GM23338 (cell line): ENCODE measurements around the gene C2CD4D. TPM values are rescaled to one million over a fixed set of nuclear protein-coding genes. Genes with fewer than 3 reads are reported as not detected.
"Not testable (repeated sequence)": the region's sequence is repeated elsewhere in the genome, so short reads cannot be mapped to it uniquely, and the experiment has no call there.

Source experiments
- ATAC-seq: fragments of 200-7000 bp; cut with Tn5 transposase; 3 replicates; pipeline ENCODE4 v1.9.1; 2020
- DNase-seq: peaks from one replicate; pipeline ENCODE4 v3.0.0-alpha.2; 2015; ENCODE audit warnings: low spot score
- H2AFZ ChIP-seq: fragments of 200-600 bp; sonication (generic); 2 replicates; pipeline ENCODE4 v1.8.0; 2016; ENCODE audit warnings: antibody characterized with exemption, mild to moderate bottlenecking, moderate library complexity
- H3F3A ChIP-seq: fragments of 200-600 bp; sonication (generic); replicated peaks from 2 replicates; pipeline ENCODE4 v1.8.0; 2017; ENCODE audit warnings: antibody characterized with exemption, mixed run types, low read depth
- H3K27ac ChIP-seq: fragments of 200-600 bp; sonication (generic); 2 replicates; pipeline ENCODE4 v1.6.1; 2016; ENCODE audit warnings: low read depth
- H3K27me3 ChIP-seq: fragments of 200-600 bp; sonication (generic); 2 replicates; pipeline ENCODE4 v1.8.0; 2016; ENCODE audit warnings: mild to moderate bottlenecking, mixed run types, moderate library complexity; ENCODE audit not compliant: insufficient read depth
- H3K36me3 ChIP-seq: fragments of 200-600 bp; sonication (generic); 2 replicates; pipeline ENCODE4 v1.8.0; 2016; ENCODE audit warnings: mild to moderate bottlenecking; ENCODE audit not compliant: insufficient read depth
- H3K4me1 ChIP-seq: fragments of 200-600 bp; sonication (generic); 2 replicates; pipeline ENCODE4 v1.8.0; 2016; ENCODE audit warnings: mild to moderate bottlenecking, moderate library complexity; ENCODE audit not compliant: insufficient read depth
- H3K4me2 ChIP-seq: fragments of 200-600 bp; sonication (generic); 2 replicates; pipeline ENCODE4 v1.7.1; 2017; ENCODE audit warnings: mixed run types
- H3K4me3 ChIP-seq: fragments of 200-600 bp; sonication (generic); 2 replicates; pipeline ENCODE4 v1.6.1; 2016; ENCODE audit warnings: mixed run types
- H3K79me2 ChIP-seq: fragments of 200-600 bp; sonication (generic); replicated peaks from 2 replicates; pipeline ENCODE4 v1.8.0; 2017; ENCODE audit warnings: mild to moderate bottlenecking; ENCODE audit not compliant: insufficient read depth
- H3K9me2 ChIP-seq: fragments of 200-600 bp; sonication (generic); 2 replicates; pipeline ENCODE4 v1.8.0; 2017; ENCODE audit not compliant: insufficient read depth
- H4K20me1 ChIP-seq: fragments of 200-600 bp; sonication (generic); replicated peaks from 2 replicates; pipeline ENCODE4 v1.8.0; 2017; ENCODE audit warnings: mild to moderate bottlenecking; ENCODE audit not compliant: insufficient read depth
- H3K27ac Mint-ChIP-seq: 2 replicates; pipeline ENCODE4 v1.8.0; 2020; ENCODE audit warnings: inconsistent platforms, mild to moderate bottlenecking, moderate library complexity, mixed read lengths
- H3K27me3 Mint-ChIP-seq: 3 replicates; pipeline ENCODE4 v1.8.0; 2022; ENCODE audit warnings: low read depth, mild to moderate bottlenecking, moderate library complexity, mixed read lengths, inconsistent platforms; ENCODE audit not compliant: insufficient read depth, poor library complexity
- H3K36me3 Mint-ChIP-seq: 3 replicates; pipeline ENCODE4 v1.8.0; 2021; ENCODE audit warnings: low read depth, mild to moderate bottlenecking, inconsistent platforms, moderate library complexity, mixed read lengths
- H3K4me1 Mint-ChIP-seq: 3 replicates; pipeline ENCODE4 v1.8.0; 2020; ENCODE audit warnings: mild to moderate bottlenecking, inconsistent platforms, mixed read lengths
- H3K4me3 Mint-ChIP-seq: 3 replicates; pipeline ENCODE4 v1.8.0; 2021; ENCODE audit warnings: moderate library complexity, mild to moderate bottlenecking, inconsistent platforms, mixed read lengths
- H3K9me3 Mint-ChIP-seq: 3 replicates; pipeline ENCODE4 v1.8.0; 2020; ENCODE audit warnings: moderate library complexity, mild to moderate bottlenecking, inconsistent platforms, mixed read lengths
- EZH2phosphoT487 ChIP-seq: fragments of 200-600 bp; sonication (generic); IDR thresholded peaks from one replicate; pipeline ENCODE4 v1.8.1; 2018; ENCODE audit warnings: antibody characterized with exemption; ENCODE audit not compliant: unreplicated experiment
- JUNB ChIP-seq: IDR thresholded peaks from one replicate; pipeline ENCODE4 v1.6.1; 2016; ENCODE audit warnings: antibody characterized with exemption; ENCODE audit not compliant: unreplicated experiment
- NANOG ChIP-seq: IDR thresholded peaks from 2 replicates; pipeline ENCODE4 v1.6.1; 2016; ENCODE audit warnings: antibody characterized with exemption, borderline replicate concordance
- ZNF114 ChIP-seq: fragments of 250-450 bp; sonication (Bioruptor Pico); IDR thresholded peaks from 2 replicates; pipeline ENCODE4 v1.5.0; 2020; ENCODE audit warnings: mild to moderate bottlenecking, moderate library complexity
- ZNF331 ChIP-seq: fragments of 250-450 bp; sonication (Bioruptor Pico); IDR thresholded peaks from 2 replicates; pipeline ENCODE4 v1.5.0; 2020; ENCODE audit warnings: low read depth, mild to moderate bottlenecking, moderate library complexity
- polyA plus RNA-seq: library from polyadenylated mRNA; unstranded; fragments of >200 nt; fragmentation: Nextera tagmentation; extraction: Ambion mirVana; gene quantifications from 2 replicates; pipeline ENCODE4 v1.2.1, GENCODE V29; 2016
- total RNA-seq: library from RNA; depleted of rRNA; stranded (reverse); fragments of >200 nt; shearing (Covaris generic); gene quantifications from 2 replicates; pipeline ENCODE4 v1.2.3, GENCODE V29; 2014
- TF ChIP-seq, protein P1 (sequence below): IDR thresholded peaks from 2 replicates; pipeline ENCODE4 v1.6.1; 2016; ENCODE audit warnings: antibody characterized with exemption
- TF ChIP-seq, protein P2 (sequence below): fragments of 250-450 bp; sonication (Bioruptor Pico); IDR thresholded peaks from 2 replicates; pipeline ENCODE4 v1.5.0; 2020; ENCODE audit warnings: mild to moderate bottlenecking, moderate library complexity

Gene C2CD4D
- total and polyA plus RNA-seq, 2 experiments from 2014 or later: 0.35 to 0.82 TPM

DNA sequence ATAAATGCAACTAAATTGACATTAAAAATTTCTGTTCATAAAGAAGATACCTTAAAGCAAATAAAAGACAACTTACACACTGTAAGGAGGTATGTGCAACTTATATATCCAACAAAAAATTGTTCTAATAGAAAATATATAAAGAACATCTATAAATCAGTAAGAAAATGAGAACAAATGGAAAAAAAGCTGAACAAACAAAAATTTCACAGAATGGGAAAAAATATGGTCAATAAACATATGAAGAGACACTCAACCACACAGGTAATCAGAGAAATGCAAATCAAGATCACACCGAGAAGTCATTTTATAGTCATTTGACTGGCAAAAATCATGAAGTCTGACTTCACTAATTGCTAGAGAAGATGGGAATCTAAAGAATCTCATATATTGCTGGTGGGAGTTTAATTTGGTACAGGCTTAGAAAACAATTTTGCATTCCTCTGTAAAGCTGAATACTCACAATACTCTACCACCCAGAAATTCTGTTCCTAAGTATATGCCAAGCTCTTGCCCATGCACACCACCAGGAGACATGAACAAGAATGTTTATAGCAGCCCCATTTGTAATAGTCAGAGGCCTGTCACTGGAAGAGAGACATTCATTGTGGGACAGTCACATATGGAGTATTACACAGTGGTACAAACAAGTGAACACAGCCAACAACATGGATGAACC, 35.9 kb upstream of the C2CD4D start (continued):
- TF ChIP-seq, protein P1, sequence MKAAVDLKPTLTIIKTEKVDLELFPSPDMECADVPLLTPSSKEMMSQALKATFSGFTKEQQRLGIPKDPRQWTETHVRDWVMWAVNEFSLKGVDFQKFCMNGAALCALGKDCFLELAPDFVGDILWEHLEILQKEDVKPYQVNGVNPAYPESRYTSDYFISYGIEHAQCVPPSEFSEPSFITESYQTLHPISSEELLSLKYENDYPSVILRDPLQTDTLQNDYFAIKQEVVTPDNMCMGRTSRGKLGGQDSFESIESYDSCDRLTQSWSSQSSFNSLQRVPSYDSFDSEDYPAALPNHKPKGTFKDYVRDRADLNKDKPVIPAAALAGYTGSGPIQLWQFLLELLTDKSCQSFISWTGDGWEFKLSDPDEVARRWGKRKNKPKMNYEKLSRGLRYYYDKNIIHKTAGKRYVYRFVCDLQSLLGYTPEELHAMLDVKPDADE: no peak
- TF ChIP-seq ZNF331 (CRISPR knock-in tag): no peak

DNA sequence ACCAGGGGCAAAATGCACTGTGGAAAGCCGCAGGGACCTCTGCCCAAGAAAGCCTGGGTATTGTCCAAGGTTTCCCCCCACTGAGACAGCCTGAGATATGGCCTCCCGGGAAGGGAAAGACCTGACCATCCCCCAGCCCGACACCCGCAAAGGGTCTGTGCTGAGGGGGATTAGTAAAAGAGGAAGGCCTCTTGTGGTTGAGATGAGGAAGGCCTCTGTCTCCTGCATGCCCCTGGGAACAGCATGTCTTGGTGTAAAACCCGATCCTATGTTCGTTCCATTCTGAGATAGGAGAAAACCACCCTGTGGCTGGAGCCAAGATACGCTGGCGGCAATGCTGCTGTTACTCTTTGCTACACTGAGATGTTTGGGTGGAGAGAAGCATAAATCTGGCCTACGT, 33.2 kb upstream of the C2CD4D start:
- H3K4me1 Mint-ChIP-seq: peaks cover 15% of the 10 kb centered on the region
- H3K36me3 ChIP-seq, H3K9me2 ChIP-seq, H3K4me1 ChIP-seq, H3K9me3 Mint-ChIP-seq, H3F3A ChIP-seq, H3K27ac Mint-ChIP-seq, H3K4me3 ChIP-seq, H3K79me2 ChIP-seq, H2AFZ ChIP-seq, H3K27me3 ChIP-seq, H3K4me2 ChIP-seq, H3K36me3 Mint-ChIP-seq, H3K27me3 Mint-ChIP-seq, H4K20me1 ChIP-seq, H3K4me3 Mint-ChIP-seq, H3K27ac ChIP-seq: not testable (repeated sequence)
- DNase-seq: peak; percentile 42
- ATAC-seq: peak; percentile 64

DNA sequence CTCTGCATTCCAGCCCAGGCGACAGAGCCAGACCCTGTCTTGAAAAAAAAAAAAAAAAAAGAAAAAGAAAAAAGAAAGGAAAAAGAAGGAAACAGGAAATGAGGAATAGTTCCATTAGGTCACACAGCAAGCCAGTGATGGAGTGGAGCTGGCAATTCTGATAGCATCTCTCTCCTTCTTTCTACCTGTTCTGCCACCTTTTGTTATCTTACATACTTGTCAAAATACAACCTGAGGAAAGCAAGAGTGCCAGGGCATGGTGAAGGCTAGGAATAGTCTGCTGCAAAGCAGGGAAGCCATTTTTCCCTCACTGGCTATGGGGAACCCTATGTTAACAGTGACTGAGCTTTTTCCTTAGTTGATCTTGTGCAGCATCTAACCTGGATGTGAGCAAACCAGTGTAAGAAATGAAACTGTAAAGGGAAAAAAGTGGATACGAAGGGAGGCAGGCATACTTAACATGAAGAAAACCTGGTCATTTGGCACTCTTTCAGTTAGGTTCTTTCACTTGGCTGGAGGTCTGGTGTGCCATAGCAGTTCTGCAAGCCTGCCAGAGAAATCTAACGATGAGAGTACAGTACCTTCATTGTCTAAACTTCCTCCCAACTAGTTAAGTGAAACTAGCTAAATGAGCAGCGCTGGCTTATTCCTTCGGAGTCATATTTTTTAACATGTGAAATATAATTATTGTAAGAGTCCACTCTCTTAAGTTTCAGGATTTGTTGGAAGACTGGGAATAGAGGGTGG, 31.8 kb upstream of the C2CD4D start:
- Histone ChIP-seq H3F3A (no peaks in the 10 kb centered on the region), H3K9me2 (no peaks in the 10 kb centered on the region), H4K20me1 (0 out of 2 replicates have a peak, but pooled peaks cover 4% of the 10 kb centered on the region), H3K27me3 (no peaks in the 10 kb centered on the region), H3K4me1 (no peaks in the 10 kb centered on the region), H3K79me2 (no peaks in the 10 kb centered on the region), H3K27ac (no peak overlapping the region), H3K4me2 (no peak overlapping the region), H3K4me3 (no peak overlapping the region), H3K36me3 (no peaks in the 10 kb centered on the region), H2AFZ (no peak overlapping the region)
- Mint-ChIP-seq H3K4me1 (peaks cover 15% of the 10 kb centered on the region), H3K9me3 (no peaks in the 10 kb centered on the region), H3K27me3 (peaks cover 3% of the 10 kb centered on the region), H3K36me3 (peaks cover 5% of the 10 kb centered on the region; the same call in 1 of the 3 replicates), H3K4me3 (no peak overlapping the region), H3K27ac (no peak overlapping the region)
- no peak for TF ChIP-seq JUNB
- TF ChIP-seq NANOG: no peak
- no peak for TF ChIP-seq ZNF114 (CRISPR knock-in tag)
- TF ChIP-seq, protein P2, sequence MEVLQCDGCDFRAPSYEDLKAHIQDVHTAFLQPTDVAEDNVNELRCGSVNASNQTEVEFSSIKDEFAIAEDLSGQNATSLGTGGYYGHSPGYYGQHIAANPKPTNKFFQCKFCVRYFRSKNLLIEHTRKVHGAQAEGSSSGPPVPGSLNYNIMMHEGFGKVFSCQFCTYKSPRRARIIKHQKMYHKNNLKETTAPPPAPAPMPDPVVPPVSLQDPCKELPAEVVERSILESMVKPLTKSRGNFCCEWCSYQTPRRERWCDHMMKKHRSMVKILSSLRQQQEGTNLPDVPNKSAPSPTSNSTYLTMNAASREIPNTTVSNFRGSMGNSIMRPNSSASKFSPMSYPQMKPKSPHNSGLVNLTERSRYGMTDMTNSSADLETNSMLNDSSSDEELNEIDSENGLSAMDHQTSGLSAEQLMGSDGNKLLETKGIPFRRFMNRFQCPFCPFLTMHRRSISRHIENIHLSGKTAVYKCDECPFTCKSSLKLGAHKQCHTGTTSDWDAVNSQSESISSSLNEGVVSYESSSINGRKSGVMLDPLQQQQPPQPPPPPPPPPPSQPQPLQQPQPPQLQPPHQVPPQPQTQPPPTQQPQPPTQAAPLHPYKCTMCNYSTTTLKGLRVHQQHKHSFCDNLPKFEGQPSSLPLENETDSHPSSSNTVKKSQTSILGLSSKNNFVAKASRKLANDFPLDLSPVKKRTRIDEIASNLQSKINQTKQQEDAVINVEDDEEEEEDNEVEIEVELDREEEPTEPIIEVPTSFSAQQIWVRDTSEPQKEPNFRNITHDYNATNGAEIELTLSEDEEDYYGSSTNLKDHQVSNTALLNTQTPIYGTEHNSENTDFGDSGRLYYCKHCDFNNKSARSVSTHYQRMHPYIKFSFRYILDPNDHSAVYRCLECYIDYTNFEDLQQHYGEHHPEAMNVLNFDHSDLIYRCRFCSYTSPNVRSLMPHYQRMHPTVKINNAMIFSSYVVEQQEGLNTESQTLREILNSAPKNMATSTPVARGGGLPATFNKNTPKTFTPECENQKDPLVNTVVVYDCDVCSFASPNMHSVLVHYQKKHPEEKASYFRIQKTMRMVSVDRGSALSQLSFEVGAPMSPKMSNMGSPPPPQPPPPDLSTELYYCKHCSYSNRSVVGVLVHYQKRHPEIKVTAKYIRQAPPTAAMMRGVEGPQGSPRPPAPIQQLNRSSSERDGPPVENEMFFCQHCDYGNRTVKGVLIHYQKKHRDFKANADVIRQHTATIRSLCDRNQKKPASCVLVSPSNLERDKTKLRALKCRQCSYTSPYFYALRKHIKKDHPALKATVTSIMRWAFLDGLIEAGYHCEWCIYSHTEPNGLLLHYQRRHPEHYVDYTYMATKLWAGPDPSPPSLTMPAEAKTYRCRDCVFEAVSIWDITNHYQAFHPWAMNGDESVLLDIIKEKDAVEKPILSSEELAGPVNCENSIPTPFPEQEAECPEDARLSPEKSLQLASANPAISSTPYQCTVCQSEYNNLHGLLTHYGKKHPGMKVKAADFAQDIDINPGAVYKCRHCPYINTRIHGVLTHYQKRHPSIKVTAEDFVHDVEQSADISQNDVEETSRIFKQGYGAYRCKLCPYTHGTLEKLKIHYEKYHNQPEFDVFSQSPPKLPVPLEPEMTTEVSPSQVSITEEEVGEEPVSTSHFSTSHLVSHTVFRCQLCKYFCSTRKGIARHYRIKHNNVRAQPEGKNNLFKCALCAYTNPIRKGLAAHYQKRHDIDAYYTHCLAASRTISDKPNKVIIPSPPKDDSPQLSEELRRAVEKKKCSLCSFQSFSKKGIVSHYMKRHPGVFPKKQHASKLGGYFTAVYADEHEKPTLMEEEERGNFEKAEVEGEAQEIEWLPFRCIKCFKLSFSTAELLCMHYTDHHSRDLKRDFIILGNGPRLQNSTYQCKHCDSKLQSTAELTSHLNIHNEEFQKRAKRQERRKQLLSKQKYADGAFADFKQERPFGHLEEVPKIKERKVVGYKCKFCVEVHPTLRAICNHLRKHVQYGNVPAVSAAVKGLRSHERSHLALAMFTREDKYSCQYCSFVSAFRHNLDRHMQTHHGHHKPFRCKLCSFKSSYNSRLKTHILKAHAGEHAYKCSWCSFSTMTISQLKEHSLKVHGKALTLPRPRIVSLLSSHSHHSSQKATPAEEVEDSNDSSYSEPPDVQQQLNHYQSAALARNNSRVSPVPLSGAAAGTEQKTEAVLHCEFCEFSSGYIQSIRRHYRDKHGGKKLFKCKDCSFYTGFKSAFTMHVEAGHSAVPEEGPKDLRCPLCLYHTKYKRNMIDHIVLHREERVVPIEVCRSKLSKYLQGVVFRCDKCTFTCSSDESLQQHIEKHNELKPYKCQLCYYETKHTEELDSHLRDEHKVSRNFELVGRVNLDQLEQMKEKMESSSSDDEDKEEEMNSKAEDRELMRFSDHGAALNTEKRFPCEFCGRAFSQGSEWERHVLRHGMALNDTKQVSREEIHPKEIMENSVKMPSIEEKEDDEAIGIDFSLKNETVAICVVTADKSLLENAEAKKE (CRISPR knock-in tag): no peak
- no peak for TF ChIP-seq EZH2phosphoT487
- TF ChIP-seq, protein P1: no peak
- ATAC-seq (no peak), DNase-seq (no peak)
